HepG2 (cell line): Measurements from ENCODE around the gene HID1. TPM values are rescaled to one million over a fixed set of nuclear protein-coding genes. Genes with fewer than 3 reads are reported as not detected.

ENCODE experiments used
- DRAP1 ChIP-seq: IDR thresholded peaks from 2 replicates; pipeline ENCODE4 v1.6.1; 2016; ENCODE audit warnings: missing genetic modification reagents, missing compliant biosample characterization
- DZIP1 ChIP-seq: sonication (generic); formaldehyde crosslinking; IDR thresholded peaks from 2 replicates; pipeline ENCODE4 v1.5.0; 2020; ENCODE audit warnings: mild to moderate bottlenecking, missing genetic modification reagents
- NFRKB ChIP-seq: fragments of 450-650 bp; IDR thresholded peaks from 2 replicates; pipeline ENCODE4 v1.6.1; 2017
- PRDM15 ChIP-seq: sonication (generic); formaldehyde crosslinking; IDR thresholded peaks from 2 replicates; pipeline ENCODE4 v1.4.0; 2020; ENCODE audit warnings: missing genetic modification reagents
- TFDP1 ChIP-seq: IDR thresholded peaks from 2 replicates; pipeline ENCODE4 v1.6.1; 2016; ENCODE audit warnings: missing compliant biosample characterization, missing genetic modification reagents, borderline replicate concordance
- ZNF841 ChIP-seq: sonication (generic); formaldehyde crosslinking; IDR thresholded peaks from 2 replicates; pipeline ENCODE4 v1.8.1; 2023; ENCODE audit warnings: missing genetic modification reagents, borderline replicate concordance
- ZSCAN21 ChIP-seq: sonication (generic); formaldehyde crosslinking; IDR thresholded peaks from 2 replicates; pipeline ENCODE4 v1.8.0; 2022; ENCODE audit warnings: mild to moderate bottlenecking, missing genetic modification reagents, moderate library complexity, borderline replicate concordance
- polyA plus RNA-seq, 8 experiments: library from polyadenylated mRNA; depleted of rRNA in 3 of 8; stranded (reverse) in 7 of 8; unstranded in 1 of 8; fragments of >200 nt; fragmentation: Illumina TruSeq in 4 of 8; extraction: Trizol in 4 of 8; gene quantifications; 2 replicates each; pipeline versions ENCODE4 v1.2.1 to v1.2.3, GENCODE V29; 2011 to 2016; ENCODE audit warnings: low read depth in 4 of 8, missing spikeins in 1 of 8, mixed read lengths in 1 of 8; ENCODE audit not compliant: insufficient read depth in 1 of 8
- total RNA-seq, 5 experiments: library from RNA; depleted of rRNA; stranded (reverse); fragments of >200 nt; fragmentation: Illumina TruSeq; extraction: Trizol; gene quantifications; 2 replicates each; pipeline ENCODE4 v1.2.3, GENCODE V29; 2016; ENCODE audit warnings: low read depth in 1 of 5
- TF ChIP-seq, protein P1 (sequence below): sonication (generic); formaldehyde crosslinking; conservative IDR thresholded peaks from 2 replicates; pipeline ENCODE4 v1.5.0; 2020; ENCODE audit warnings: missing genetic modification reagents
- TF ChIP-seq, protein P2 (sequence below): sonication (generic); formaldehyde crosslinking; IDR thresholded peaks from 2 replicates; pipeline ENCODE4 v1.4.0; 2020; ENCODE audit warnings: low read depth, missing genetic modification reagents
- TF ChIP-seq, protein P3 (sequence below): sonication (generic); formaldehyde crosslinking; IDR thresholded peaks from 2 replicates; pipeline ENCODE4 v1.4.0; 2020; ENCODE audit warnings: missing genetic modification reagents

The HID1 gene
- total and polyA plus RNA-seq, 2 of the 13 experiments (the other 11 are each of a cell fraction or from before 2014, with no cell fraction given): 2.1 to 10.6 TPM

DNA sequence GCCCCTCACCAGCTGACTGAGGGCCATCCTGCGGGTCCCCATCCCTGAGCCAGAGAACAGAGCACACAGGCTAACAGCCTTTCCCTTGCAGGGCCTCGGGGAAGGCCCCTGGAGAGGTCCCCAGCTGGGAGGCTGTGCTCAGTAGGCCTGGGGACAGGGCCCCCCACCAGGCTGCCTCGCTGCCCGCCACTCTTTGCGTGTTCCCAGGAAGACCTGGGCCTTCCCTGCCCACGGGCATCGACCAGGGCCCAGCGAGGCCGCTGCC is 785 bp downstream of the HID1 start (continued):
- TF ChIP-seq DRAP1 (CRISPR knock-in tag) (no peak), PRDM15 (CRISPR knock-in tag) (no peak), ZNF841 (no peak), DZIP1 (CRISPR knock-in tag) (0 out of 2 replicates have a peak, but pooled peaks have one; percentile 19), TFDP1 (CRISPR knock-in tag) (no peak), NFRKB (no peak), ZSCAN21 (CRISPR knock-in tag) (0 out of 2 replicates have a peak, but pooled peaks have one; percentile 54)
- TF ChIP-seq, protein P1, sequence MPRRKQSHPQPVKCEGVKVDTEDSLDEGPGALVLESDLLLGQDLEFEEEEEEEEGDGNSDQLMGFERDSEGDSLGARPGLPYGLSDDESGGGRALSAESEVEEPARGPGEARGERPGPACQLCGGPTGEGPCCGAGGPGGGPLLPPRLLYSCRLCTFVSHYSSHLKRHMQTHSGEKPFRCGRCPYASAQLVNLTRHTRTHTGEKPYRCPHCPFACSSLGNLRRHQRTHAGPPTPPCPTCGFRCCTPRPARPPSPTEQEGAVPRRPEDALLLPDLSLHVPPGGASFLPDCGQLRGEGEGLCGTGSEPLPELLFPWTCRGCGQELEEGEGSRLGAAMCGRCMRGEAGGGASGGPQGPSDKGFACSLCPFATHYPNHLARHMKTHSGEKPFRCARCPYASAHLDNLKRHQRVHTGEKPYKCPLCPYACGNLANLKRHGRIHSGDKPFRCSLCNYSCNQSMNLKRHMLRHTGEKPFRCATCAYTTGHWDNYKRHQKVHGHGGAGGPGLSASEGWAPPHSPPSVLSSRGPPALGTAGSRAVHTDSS: no peak
- TF ChIP-seq, protein P2, sequence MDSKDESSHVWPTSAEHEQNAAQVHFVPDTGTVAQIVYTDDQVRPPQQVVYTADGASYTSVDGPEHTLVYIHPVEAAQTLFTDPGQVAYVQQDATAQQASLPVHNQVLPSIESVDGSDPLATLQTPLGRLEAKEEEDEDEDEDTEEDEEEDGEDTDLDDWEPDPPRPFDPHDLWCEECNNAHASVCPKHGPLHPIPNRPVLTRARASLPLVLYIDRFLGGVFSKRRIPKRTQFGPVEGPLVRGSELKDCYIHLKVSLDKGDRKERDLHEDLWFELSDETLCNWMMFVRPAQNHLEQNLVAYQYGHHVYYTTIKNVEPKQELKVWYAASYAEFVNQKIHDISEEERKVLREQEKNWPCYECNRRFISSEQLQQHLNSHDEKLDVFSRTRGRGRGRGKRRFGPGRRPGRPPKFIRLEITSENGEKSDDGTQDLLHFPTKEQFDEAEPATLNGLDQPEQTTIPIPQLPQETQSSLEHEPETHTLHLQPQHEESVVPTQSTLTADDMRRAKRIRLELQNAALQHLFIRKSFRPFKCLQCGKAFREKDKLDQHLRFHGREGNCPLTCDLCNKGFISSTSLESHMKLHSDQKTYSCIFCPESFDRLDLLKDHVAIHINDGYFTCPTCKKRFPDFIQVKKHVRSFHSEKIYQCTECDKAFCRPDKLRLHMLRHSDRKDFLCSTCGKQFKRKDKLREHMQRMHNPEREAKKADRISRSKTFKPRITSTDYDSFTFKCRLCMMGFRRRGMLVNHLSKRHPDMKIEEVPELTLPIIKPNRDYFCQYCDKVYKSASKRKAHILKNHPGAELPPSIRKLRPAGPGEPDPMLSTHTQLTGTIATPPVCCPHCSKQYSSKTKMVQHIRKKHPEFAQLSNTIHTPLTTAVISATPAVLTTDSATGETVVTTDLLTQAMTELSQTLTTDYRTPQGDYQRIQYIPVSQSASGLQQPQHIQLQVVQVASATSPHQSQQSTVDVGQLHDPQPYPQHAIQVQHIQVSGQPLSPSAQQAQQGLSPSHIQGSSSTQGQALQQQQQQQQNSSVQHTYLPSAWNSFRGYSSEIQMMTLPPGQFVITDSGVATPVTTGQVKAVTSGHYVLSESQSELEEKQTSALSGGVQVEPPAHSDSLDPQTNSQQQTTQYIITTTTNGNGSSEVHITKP (CRISPR knock-in tag): 0 out of 2 replicates have a peak, but pooled peaks have one; percentile 16
- TF ChIP-seq, protein P3, sequence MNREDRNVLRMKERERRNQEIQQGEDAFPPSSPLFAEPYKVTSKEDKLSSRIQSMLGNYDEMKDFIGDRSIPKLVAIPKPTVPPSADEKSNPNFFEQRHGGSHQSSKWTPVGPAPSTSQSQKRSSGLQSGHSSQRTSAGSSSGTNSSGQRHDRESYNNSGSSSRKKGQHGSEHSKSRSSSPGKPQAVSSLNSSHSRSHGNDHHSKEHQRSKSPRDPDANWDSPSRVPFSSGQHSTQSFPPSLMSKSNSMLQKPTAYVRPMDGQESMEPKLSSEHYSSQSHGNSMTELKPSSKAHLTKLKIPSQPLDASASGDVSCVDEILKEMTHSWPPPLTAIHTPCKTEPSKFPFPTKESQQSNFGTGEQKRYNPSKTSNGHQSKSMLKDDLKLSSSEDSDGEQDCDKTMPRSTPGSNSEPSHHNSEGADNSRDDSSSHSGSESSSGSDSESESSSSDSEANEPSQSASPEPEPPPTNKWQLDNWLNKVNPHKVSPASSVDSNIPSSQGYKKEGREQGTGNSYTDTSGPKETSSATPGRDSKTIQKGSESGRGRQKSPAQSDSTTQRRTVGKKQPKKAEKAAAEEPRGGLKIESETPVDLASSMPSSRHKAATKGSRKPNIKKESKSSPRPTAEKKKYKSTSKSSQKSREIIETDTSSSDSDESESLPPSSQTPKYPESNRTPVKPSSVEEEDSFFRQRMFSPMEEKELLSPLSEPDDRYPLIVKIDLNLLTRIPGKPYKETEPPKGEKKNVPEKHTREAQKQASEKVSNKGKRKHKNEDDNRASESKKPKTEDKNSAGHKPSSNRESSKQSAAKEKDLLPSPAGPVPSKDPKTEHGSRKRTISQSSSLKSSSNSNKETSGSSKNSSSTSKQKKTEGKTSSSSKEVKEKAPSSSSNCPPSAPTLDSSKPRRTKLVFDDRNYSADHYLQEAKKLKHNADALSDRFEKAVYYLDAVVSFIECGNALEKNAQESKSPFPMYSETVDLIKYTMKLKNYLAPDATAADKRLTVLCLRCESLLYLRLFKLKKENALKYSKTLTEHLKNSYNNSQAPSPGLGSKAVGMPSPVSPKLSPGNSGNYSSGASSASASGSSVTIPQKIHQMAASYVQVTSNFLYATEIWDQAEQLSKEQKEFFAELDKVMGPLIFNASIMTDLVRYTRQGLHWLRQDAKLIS (CRISPR knock-in tag): no peak
